Measurements from ENCODE around the gene CALHM4.

The CALHM4 gene

GRCh38 chr6:116515141-116515540, 38.4 kb upstream of the CALHM4 start:
- Histone ChIP-seq H3K27ac (ENCODE audit: low read length, poor library complexity, severe bottlenecking) (no peak overlapping the region), H3K27me3 (ENCODE audit: control insufficient read depth in 1 of 2, insufficient read depth in 1 of 2, low read length in 2 of 2) (no peaks in the 10 kb centered on the region), H4K8ac (ENCODE audit: low read length) (no peak overlapping the region), H3K36me3 (ENCODE audit: control insufficient read depth in 1 of 2, insufficient read depth in 2 of 2, low read depth in 1 of 2, low read length in 2 of 2) (peaks cover 5 to 9% of the 10 kb centered on the region in 2 experiments), H3K4me2 (ENCODE audit: low read length, poor library complexity, severe bottlenecking) (no peak overlapping the region), H2AFZ (ENCODE audit: low read depth, low read length) (no peak overlapping the region), H2BK15ac (ENCODE audit: low read depth, poor library complexity, severe bottlenecking) (no peak overlapping the region), H3K9me3 (ENCODE audit: control insufficient read depth, low read length) (no peaks in the 10 kb centered on the region), H3K23ac (ENCODE audit: low read length in 2 of 2) (no peak overlapping the region), H3K4me3 (ENCODE audit: insufficient read depth in 1 of 2, low read depth in 1 of 2, low read length in 2 of 2) (no peak overlapping the region), H2BK5ac (ENCODE audit: low read depth, low read length, poor library complexity, severe bottlenecking) (no peak overlapping the region), H3K4ac (ENCODE audit: low read depth in 1 of 2, low read length in 2 of 2) (no peak overlapping the region), H3K79me1 (replicated peaks; ENCODE audit: low read length, poor library complexity, severe bottlenecking) (peaks cover 16% of the 10 kb centered on the region), H3K9ac (ENCODE audit: low read length) (no peak overlapping the region), H3K4me1 (ENCODE audit: control insufficient read depth, insufficient read depth, low read depth, low read length) (peaks cover 2% of the 10 kb centered on the region), H4K91ac (ENCODE audit: low read length) (no peak overlapping the region), H3K18ac (ENCODE audit: low read depth in 1 of 2, low read length in 2 of 2) (no peak overlapping the region), H2BK12ac (ENCODE audit: low read length in 2 of 2) (no peak overlapping the region), H2AK5ac (ENCODE audit: low read length, severe bottlenecking) (no peak overlapping the region), H2BK120ac (ENCODE audit: low read depth, low read length) (no peak overlapping the region), H3K14ac (ENCODE audit: low read length in 2 of 2) (no peak overlapping the region)
- no peak for DNase-seq

DNA sequence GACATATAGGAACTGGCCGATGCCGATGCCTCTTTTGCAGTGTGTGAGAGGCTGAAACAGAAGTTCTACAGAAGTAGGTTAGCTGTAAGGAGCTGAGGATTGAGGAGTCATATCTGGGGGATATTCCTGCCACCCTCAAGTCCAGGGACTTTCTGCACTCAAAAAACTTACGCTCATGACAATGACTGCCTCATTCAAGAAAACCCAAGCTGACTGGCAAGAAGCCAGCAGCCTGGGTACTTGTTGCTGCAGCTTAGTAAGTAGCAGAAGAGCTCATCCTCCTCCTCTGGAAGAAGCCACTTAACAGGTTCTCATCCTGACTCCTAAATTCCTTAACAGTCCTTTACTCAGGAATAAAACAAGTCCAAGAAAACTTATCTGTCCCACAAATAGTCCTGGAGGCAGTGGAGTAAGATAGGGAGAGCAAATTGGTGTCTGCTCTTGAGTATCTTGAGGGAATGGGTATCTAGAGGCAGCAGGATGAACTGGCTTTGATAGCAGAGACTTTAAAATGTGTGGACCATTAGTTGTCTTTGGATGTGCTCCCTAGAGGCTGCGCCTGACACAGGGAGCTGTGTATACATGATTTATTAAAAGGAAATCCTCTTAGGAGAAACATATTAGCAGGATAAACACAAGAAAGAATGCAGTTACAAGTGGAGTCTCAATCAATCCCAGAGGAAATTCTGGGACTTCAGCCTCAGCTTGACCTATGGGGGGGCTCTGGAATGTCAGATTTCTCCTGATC, 34.8 kb upstream of the CALHM4 start:
- H4K8ac ChIP-seq (ENCODE audit: low read length): no peak overlapping the region
- no peak overlapping the region for H2AK5ac ChIP-seq (ENCODE audit: low read length, severe bottlenecking)
- no peaks in the 10 kb centered on the region for H3K27me3 ChIP-seq (ENCODE audit: control insufficient read depth in 1 of 2, insufficient read depth in 1 of 2, low read length in 2 of 2)
- H3K4me1 ChIP-seq (ENCODE audit: control insufficient read depth, insufficient read depth, low read depth, low read length): no peaks in the 10 kb centered on the region
- H3K4me3 ChIP-seq (ENCODE audit: insufficient read depth in 1 of 2, low read depth in 1 of 2, low read length in 2 of 2): no peak overlapping the region
- no peak overlapping the region for H2BK15ac ChIP-seq (ENCODE audit: low read depth, poor library complexity, severe bottlenecking)
- no peak overlapping the region for H3K23ac ChIP-seq (ENCODE audit: low read length in 2 of 2)
- peaks cover 12% of the 10 kb centered on the region for H3K79me1 ChIP-seq (replicated peaks; ENCODE audit: low read length, poor library complexity, severe bottlenecking)
- H3K18ac ChIP-seq (ENCODE audit: low read depth in 1 of 2, low read length in 2 of 2): no peak overlapping the region
- no peak overlapping the region for H3K4ac ChIP-seq (ENCODE audit: low read depth in 1 of 2, low read length in 2 of 2)
- H3K9ac ChIP-seq (ENCODE audit: low read length): no peak overlapping the region
- H3K9me3 ChIP-seq (ENCODE audit: control insufficient read depth, low read length): no peaks in the 10 kb centered on the region
- peak; percentile 46 for DNase-seq
- no peak overlapping the region for H3K4me2 ChIP-seq (ENCODE audit: low read length, poor library complexity, severe bottlenecking)
- peaks cover 5 to 9% of the 10 kb centered on the region in 2 experiments for H3K36me3 ChIP-seq (ENCODE audit: control insufficient read depth in 1 of 2, insufficient read depth in 2 of 2, low read depth in 1 of 2, low read length in 2 of 2)
- H4K91ac ChIP-seq (ENCODE audit: low read length): no peak overlapping the region
- no peak overlapping the region for H2BK120ac ChIP-seq (ENCODE audit: low read depth, low read length)
- no peak overlapping the region for H2BK12ac ChIP-seq (ENCODE audit: low read length in 2 of 2)
- H3K14ac ChIP-seq (ENCODE audit: low read length in 2 of 2): no peak overlapping the region
- no peak overlapping the region for H2BK5ac ChIP-seq (ENCODE audit: low read depth, low read length, poor library complexity, severe bottlenecking)
- H2AFZ ChIP-seq (ENCODE audit: low read depth, low read length): no peak overlapping the region
- 88% methylated on average over 3 of the region's 4 CpGs for WGBS
- no peak overlapping the region for H3K27ac ChIP-seq (ENCODE audit: low read length, poor library complexity, severe bottlenecking)

DNA sequence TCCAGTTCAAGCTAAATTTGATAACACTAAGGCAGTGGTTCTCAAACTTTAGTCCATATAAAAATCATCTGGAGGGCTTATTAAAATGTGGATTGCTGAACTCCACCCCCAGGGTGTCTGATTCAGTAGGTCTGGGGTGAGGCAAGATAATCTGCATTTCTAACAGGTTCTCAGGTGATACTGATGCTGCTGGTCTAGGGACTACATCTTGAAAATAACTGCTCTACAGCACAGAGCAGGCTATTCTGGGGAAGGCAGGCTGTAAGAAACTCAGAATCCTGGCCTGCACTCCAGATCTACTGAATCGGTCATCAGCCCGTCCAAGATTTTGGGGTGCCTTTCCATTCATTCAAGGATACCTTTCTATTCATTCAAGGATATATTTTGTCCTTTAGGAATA, 30.7 kb upstream of the CALHM4 start:
- Histone ChIP-seq H3K9ac (ENCODE audit: low read length) (no peak overlapping the region), H3K4ac (ENCODE audit: low read depth in 1 of 2, low read length in 2 of 2) (no peak overlapping the region), H3K27me3 (ENCODE audit: control insufficient read depth in 1 of 2, insufficient read depth in 1 of 2, low read length in 2 of 2) (no peaks in the 10 kb centered on the region), H3K27ac (ENCODE audit: low read length, poor library complexity, severe bottlenecking) (no peak overlapping the region), H4K91ac (ENCODE audit: low read length) (no peak overlapping the region), H3K4me2 (ENCODE audit: low read length, poor library complexity, severe bottlenecking) (no peak overlapping the region), H3K9me3 (ENCODE audit: control insufficient read depth, low read length) (no peaks in the 10 kb centered on the region), H3K4me3 (ENCODE audit: insufficient read depth in 1 of 2, low read depth in 1 of 2, low read length in 2 of 2) (no peak overlapping the region), H3K18ac (ENCODE audit: low read depth in 1 of 2, low read length in 2 of 2) (no peak overlapping the region), H2AK5ac (ENCODE audit: low read length, severe bottlenecking) (no peak overlapping the region), H2BK5ac (ENCODE audit: low read depth, low read length, poor library complexity, severe bottlenecking) (no peak overlapping the region), H4K8ac (ENCODE audit: low read length) (no peak overlapping the region), H2BK15ac (ENCODE audit: low read depth, poor library complexity, severe bottlenecking) (no peak overlapping the region), H3K4me1 (ENCODE audit: control insufficient read depth, insufficient read depth, low read depth, low read length) (no peaks in the 10 kb centered on the region), H3K36me3 (ENCODE audit: control insufficient read depth in 1 of 2, insufficient read depth in 2 of 2, low read depth in 1 of 2, low read length in 2 of 2) (no peaks in the 10 kb centered on the region), H2BK12ac (ENCODE audit: low read length in 2 of 2) (no peak overlapping the region), H2BK120ac (ENCODE audit: low read depth, low read length) (no peak overlapping the region), H3K23ac (ENCODE audit: low read length in 2 of 2) (no peak overlapping the region), H3K79me1 (replicated peaks; ENCODE audit: low read length, poor library complexity, severe bottlenecking) (peaks cover 5% of the 10 kb centered on the region), H3K14ac (ENCODE audit: low read length in 2 of 2) (no peak overlapping the region), H2AFZ (ENCODE audit: low read depth, low read length) (no peak overlapping the region)
- WGBS: no CpG with 5 or more reads among the region's 2 CpGs
- DNase-seq: no peak

GRCh38 chr6:116524236-116524635, 29.3 kb upstream of the CALHM4 start:
- H3K23ac ChIP-seq (ENCODE audit: low read length in 2 of 2): no peak overlapping the region
- H2AK5ac ChIP-seq (ENCODE audit: low read length, severe bottlenecking): no peak overlapping the region
- H3K18ac ChIP-seq (ENCODE audit: low read depth in 1 of 2, low read length in 2 of 2): no peak overlapping the region
- WGBS: no CpG with 5 or more reads among the region's 2 CpGs
- no peak overlapping the region for H3K9ac ChIP-seq (ENCODE audit: low read length)
- no peak overlapping the region for H2BK12ac ChIP-seq (ENCODE audit: low read length in 2 of 2)
- H4K91ac ChIP-seq (ENCODE audit: low read length): no peak overlapping the region
- H3K4me2 ChIP-seq (ENCODE audit: low read length, poor library complexity, severe bottlenecking): no peak overlapping the region
- H3K4ac ChIP-seq (ENCODE audit: low read depth in 1 of 2, low read length in 2 of 2): no peak overlapping the region
- H3K14ac ChIP-seq (ENCODE audit: low read length in 2 of 2): no peak overlapping the region
- no peak overlapping the region for H4K8ac ChIP-seq (ENCODE audit: low read length)
- no peak for DNase-seq
- H2BK5ac ChIP-seq (ENCODE audit: low read depth, low read length, poor library complexity, severe bottlenecking): no peak overlapping the region
- no peaks in the 10 kb centered on the region for H3K27me3 ChIP-seq (ENCODE audit: control insufficient read depth in 1 of 2, insufficient read depth in 1 of 2, low read length in 2 of 2)
- no peak overlapping the region for H2BK15ac ChIP-seq (ENCODE audit: low read depth, poor library complexity, severe bottlenecking)
- no peak overlapping the region for H2AFZ ChIP-seq (ENCODE audit: low read depth, low read length)
- peaks cover 1% of the 10 kb centered on the region for H3K79me1 ChIP-seq (replicated peaks; ENCODE audit: low read length, poor library complexity, severe bottlenecking)
- H3K9me3 ChIP-seq (ENCODE audit: control insufficient read depth, low read length): no peaks in the 10 kb centered on the region
- H3K4me1 ChIP-seq (ENCODE audit: control insufficient read depth, insufficient read depth, low read depth, low read length): peaks cover 3% of the 10 kb centered on the region
- H3K36me3 ChIP-seq (ENCODE audit: control insufficient read depth in 1 of 2, insufficient read depth in 2 of 2, low read depth in 1 of 2, low read length in 2 of 2): no peaks in the 10 kb centered on the region
- H2BK120ac ChIP-seq (ENCODE audit: low read depth, low read length): no peak overlapping the region
- no peak overlapping the region for H3K4me3 ChIP-seq (ENCODE audit: insufficient read depth in 1 of 2, low read depth in 1 of 2, low read length in 2 of 2)
- no peak overlapping the region for H3K27ac ChIP-seq (ENCODE audit: low read length, poor library complexity, severe bottlenecking)

All from mesenchymal stem cell (in vitro differentiated cells and primary cell).